T-helper 22 cell (primary cell): Measurements from ENCODE around the gene OR8D2.

Experiments
- DNase-seq: peaks from one replicate; pipeline ENCODE4 v3.0.0-alpha.2; 2020; ENCODE audit warnings: low read depth

OR8D2 gene, protein sequence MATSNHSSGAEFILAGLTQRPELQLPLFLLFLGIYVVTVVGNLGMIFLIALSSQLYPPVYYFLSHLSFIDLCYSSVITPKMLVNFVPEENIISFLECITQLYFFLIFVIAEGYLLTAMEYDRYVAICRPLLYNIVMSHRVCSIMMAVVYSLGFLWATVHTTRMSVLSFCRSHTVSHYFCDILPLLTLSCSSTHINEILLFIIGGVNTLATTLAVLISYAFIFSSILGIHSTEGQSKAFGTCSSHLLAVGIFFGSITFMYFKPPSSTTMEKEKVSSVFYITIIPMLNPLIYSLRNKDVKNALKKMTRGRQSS

DNA sequence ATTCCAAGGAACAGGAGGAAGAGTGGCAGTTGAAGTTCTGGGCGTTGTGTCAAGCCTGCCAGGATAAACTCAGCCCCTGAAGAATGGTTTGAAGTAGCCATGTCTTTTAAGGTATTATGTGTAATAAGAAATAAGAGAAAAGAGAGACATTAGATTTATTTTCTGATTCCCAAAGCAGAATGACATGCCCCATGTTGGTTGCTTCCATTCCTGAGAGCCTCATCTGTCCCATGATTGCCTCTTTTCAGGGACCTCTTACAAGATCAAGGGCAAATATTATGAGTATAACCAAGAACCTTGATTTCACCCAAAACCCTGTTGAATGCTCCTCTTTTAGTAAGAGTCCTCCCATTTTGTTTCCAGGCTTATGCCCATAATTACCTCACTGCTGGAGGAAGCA lies at the start of gene OR8D2:
TSS of gene OR8D2 (minus strand) at position 101 of the 400 bp plus-strand sequence. CDS start at position 101, 0 bp downstream.
- DNase-seq: no peak

GRCh38 chr11:124359566-124359965 lies 39.6 kb upstream of the OR8D2 start:
- DNase-seq: no peak

GRCh38 chr11:124346311-124346955 lies 26.4 kb upstream of the OR8D2 start:
- no peak for DNase-seq

DNA sequence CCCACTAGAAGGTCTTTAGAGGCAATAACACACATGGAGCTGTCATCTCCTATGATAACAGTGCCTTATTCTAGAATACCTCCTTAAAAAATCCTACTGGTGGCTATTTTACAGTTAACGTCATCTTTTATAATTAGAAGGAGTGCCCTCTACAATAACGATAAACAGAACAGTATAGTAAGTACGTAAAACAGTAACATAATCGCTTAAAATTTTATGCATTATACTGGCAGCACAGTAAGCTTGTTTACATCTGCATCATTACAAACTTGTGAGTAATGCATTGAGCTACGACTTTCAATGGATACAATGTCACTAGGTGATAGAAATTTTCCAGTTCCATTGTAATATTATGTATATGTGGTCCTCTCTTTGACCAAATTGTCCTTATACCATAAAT lies 24.3 kb upstream of the OR8D2 start:
- no peak for DNase-seq

DNA sequence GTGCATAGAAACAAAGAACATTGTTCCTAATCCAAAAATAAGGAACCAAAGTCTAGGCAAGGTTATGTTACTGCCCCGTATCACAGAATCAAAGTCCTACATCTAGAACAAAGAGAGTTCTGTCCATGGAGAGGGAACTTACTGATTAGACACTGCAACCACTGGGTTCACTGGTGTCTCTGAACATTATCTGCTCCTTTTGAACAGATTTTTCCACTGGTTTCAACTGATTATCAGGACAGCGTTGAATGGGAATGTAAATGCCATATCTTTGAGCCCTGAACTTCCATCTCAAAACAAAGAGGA lies 20.1 kb upstream of the OR8D2 start:
- DNase-seq: no peak

- DNase-seq: no peak
Measured at GRCh38 chr11:124339396-124340141, 19.6 kb upstream of the OR8D2 start.

GRCh38 chr11:124331873-124332272 lies 11.9 kb upstream of the OR8D2 start:
- no peak for DNase-seq

DNA sequence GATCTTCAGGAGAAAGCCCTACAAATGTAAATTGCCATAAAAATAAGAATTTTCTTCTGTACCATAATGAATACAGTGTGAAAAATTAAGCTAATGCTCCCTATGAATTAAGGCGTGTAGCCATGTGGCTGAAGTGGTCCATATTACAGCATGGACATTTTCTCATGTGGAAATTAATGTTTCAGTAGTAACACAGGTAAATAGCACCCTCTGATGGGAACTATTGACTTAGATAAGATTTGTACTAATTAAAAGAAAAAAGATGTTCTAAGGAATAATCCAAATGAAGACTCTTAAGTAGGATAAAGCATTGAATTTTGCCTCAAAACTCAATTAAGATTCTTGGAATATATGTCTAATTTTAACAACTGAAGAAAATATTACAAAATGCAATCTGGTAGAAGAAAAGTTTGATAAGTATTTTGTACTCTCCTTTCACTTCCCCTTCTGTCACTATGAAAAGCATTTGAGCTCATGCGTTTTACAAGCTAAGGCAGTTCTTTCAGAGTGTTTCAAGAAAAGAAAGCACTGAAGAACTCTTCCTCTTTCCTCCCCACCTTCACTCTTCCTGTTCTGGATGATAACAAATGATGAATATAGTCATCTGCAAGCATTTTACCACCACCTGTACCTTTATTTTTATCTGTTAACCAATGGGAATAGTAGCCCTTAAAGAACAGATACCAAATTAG lies 9.9 kb upstream of the OR8D2 start:
- no peak for DNase-seq

DNA sequence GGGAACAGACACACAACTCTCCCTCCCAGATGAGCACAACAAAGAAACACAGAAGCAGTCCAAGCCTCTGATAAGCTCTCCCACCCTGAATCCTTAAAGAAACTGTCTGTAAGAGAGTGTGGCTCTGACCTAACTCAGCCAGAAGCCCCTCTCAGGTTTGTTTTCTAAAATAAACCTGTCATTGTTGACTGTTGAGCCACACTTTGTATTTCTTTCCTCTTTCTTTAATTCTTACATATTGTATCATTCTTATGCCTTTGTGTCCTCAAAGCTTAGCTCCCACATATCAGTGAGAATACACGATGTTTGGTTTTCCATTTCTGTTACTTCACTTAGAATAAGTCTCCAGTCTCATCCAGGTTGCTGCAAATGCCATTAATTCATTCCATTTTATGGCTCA lies 7.8 kb upstream of the OR8D2 start:
- DNase-seq: no peak

DNA sequence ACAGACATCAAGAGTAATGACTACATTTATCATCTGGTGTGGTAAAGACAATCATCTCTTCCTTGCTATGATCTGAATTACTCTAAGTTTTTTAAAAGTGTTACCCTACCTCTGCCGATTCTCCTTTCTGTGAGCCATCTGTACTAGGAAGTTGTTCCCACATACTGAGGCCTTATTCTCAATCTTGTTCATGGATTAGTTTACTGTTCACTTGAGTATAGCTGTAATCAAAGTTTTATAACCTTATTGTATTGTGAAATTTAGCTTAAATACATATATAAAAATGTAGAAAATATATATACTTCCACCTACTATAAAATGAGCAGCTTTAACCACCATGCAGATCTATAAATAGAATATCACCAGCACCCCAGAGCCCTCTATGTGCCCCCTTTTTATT lies 2.4 kb upstream of the OR8D2 start:
- no peak for DNase-seq

DNA sequence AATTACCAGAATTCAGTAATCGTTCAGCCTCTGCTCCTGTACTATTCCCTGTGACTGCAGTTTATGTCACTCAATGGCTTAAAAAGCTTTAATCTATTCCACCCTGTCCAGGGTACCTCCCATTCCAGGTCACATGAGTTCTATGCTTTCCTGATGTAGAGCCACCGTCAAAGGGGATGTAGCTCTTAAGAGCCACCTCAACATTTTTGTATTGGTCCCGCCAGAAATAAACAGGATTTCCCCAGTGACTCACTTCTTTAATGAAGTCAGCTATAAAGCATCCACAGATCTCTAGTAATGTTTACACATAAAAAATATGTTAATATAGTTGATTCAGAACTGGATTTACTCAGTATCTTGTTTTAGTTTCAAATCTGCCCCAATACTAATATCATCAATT lies 4.9 kb downstream of the OR8D2 start:
- no peak for DNase-seq

- DNase-seq: no peak
Measured at GRCh38 chr11:124313849-124314248, 6.1 kb downstream of the OR8D2 start, which contains the start of gene OR8D1. Gene OR8D1 (minus strand): TSS chr11:124313949. CDS start chr11:124310766, 3,183 bp downstream.

DNA sequence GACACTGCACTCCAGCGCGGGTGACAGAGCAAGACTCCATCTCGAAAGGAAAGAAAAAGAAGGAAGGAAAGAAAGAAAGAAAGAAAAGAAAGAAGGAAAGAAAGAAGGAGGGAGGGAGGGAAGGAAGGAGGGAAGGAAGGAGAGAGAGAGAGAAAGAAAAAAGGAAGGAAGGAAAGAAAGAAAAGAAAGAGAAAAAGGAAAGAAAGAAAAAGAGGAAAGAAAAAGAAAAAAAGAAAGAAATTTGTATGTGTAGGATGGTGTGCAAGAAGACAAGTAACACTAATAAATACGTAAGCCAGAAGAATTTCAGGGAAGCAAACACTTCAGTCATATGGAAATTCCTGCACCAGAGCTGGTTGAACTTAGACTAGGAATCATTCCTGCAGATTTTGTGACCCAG lies 6.9 kb downstream of the OR8D2 start:
- no peak for DNase-seq

- no peak for DNase-seq
Measured at GRCh38 chr11:124311670-124312069, 8.3 kb downstream of the OR8D2 start.

- no peak for DNase-seq
Measured at GRCh38 chr11:124311269-124311668, 8.7 kb downstream of the OR8D2 start.

DNA sequence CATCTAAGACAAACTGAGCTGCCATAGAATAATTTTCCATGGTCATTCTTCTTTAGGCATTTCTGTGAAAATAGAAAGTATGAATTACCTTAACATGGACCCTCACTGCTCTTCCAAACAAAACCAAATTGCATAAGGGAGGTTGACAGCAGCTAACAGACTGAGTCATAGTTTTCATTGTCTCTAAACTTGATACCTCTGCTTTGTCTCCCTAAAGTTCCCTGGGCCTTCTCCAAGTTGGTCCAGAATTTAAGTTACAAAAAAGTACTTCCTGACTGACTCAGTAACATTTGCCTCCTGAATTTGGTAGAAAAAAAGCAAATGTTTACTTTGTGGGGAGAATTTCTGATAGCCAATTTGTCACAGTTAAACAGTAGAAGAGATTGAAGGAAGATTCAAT lies 9.3 kb downstream of the OR8D2 start:
- no peak for DNase-seq

GRCh38 chr11:124307093-124307492 lies 12.9 kb downstream of the OR8D2 start:
- no peak for DNase-seq

GRCh38 chr11:124302347-124303125 lies 17.5 kb downstream of the OR8D2 start:
- no peak for DNase-seq

DNA sequence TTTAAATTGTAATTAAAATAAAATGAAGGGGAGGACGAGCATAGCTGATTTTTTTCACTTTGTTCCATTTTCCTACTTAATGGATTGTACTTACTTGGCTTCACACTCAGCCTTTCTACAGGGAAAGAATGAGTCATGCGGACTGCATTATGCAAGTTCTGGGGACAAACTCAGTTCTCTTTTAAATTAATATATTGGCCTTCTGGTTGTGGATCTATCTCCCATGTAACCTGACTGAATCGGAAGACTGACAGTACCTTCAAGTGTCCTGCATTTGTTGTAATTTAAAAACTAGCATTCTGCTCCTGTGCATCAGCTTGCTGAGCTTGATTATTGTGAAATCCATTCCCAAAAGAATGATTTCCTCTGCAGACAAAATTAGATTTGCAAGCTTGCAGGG lies 18.4 kb downstream of the OR8D2 start:
- no peak for DNase-seq

- DNase-seq: no peak
Measured at GRCh38 chr11:124297921-124298320, 22.1 kb downstream of the OR8D2 start.

DNA sequence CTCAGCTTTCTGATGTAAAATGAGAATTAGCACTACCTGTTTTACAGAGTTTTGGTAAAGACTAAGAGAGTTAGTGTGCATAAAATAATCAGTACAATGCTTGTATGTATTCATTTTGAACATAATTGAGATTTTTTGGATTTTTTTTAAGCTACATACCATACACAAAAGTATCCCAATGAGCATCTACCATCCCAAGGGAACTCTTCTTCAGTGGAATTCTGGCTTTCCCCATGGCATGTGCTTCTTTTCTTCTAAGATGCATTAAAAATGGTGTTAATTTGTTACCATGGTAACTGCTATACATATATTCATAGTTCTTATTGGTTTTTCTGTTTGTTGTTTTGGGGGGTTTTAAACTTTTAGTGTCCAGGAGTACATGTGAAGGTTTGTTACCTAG lies 24.0 kb downstream of the OR8D2 start:
- no peak for DNase-seq

GRCh38 chr11:124294687-124295086 lies 25.3 kb downstream of the OR8D2 start:
- DNase-seq: no peak
